IMR-90 (cell line): ENCODE results near the gene GRIK5. TPM values are rescaled to one million over a fixed set of nuclear protein-coding genes. Genes with fewer than 3 reads are reported as not detected.

Experiments used
- ATAC-seq: fragments of 200-7000 bp; cut with Tn5 transposase; 2 replicates; pipeline ENCODE4 v1.9.1; 2020; ENCODE audit warnings: low read depth, mild to moderate bottlenecking, moderate library complexity
- BruUV-seq: library from RNA; stranded (reverse); fragments of 400-500 nt; replicated peaks from 2 replicates; lab custom pipeline; 2021; lab: Mats Ljungman, UMichigan
- CTCF ChIA-PET: fragments of 300-600 bp; formaldehyde crosslinking; extraction: SDS; loops from one replicate; lab custom pipeline; 2021; ENCODE audit warnings: antibody characterized with exemption; lab: Yijun Ruan, JAX
- POLR2A ChIA-PET: fragments of 300-600 bp; sonication (Branson Sonifier 250); formaldehyde crosslinking; loops from one replicate; lab custom pipeline; 2022; ENCODE audit warnings: antibody characterized with exemption; ENCODE audit not compliant: unreplicated experiment; lab: Charles Lee
- DNase-seq: peaks from one replicate; pipeline ENCODE4 v3.0.0; 2013
- H2AFZ ChIP-seq: replicated peaks from 2 replicates; pipeline ENCODE3; 2013; ENCODE audit warnings: low read length, mild to moderate bottlenecking; ENCODE audit not compliant: poor library complexity
- H2AK5ac ChIP-seq: 2 replicates; pipeline ENCODE4 v1.6.1; 2013; ENCODE audit warnings: low read depth, low read length, inconsistent platforms
- H2AK9ac ChIP-seq: replicated peaks from 2 replicates; pipeline ENCODE3; 2013; ENCODE audit warnings: mild to moderate bottlenecking, low read depth, low read length, moderate library complexity; ENCODE audit not compliant: poor library complexity
- H2BK120ac ChIP-seq: 2 replicates; pipeline ENCODE4 v1.6.1; 2013; ENCODE audit warnings: low read depth, low read length, inconsistent platforms
- H2BK15ac ChIP-seq: 3 replicates; pipeline ENCODE4 v1.6.1; 2013; ENCODE audit warnings: low read depth, low read length, inconsistent platforms
- H2BK20ac ChIP-seq: 2 replicates; pipeline ENCODE4 v1.6.1; 2013; ENCODE audit warnings: low read depth, mild to moderate bottlenecking, inconsistent platforms, low read length, moderate library complexity
- H2BK5ac ChIP-seq: 2 replicates; pipeline ENCODE4 v1.6.1; 2013; ENCODE audit warnings: mild to moderate bottlenecking, low read depth, low read length, inconsistent platforms; ENCODE audit not compliant: poor library complexity, severe bottlenecking
- H3K14ac ChIP-seq: replicated peaks from 2 replicates; pipeline ENCODE4 v1.6.1; 2013; ENCODE audit warnings: low read depth, low read length, inconsistent platforms
- H3K18ac ChIP-seq: 2 replicates; pipeline ENCODE4 v1.6.1; 2013; ENCODE audit warnings: low read depth, low read length, control low read depth
- H3K23ac ChIP-seq: 2 replicates; pipeline ENCODE4 v1.6.1; 2013; ENCODE audit warnings: low read depth, low read length, inconsistent platforms
- H3K27ac ChIP-seq: 2 replicates; pipeline ENCODE4 v1.5.1; 2013; ENCODE audit warnings: mild to moderate bottlenecking, control low read depth, low read length; ENCODE audit not compliant: insufficient read depth
- H3K27me3 ChIP-seq: 2 replicates; pipeline ENCODE4 v1.6.1; 2013; ENCODE audit warnings: low read length; ENCODE audit not compliant: control insufficient read depth, insufficient read depth
- H3K36me3 ChIP-seq: 2 replicates; pipeline ENCODE4 v1.6.1; 2013; ENCODE audit warnings: low read length, mixed read lengths; ENCODE audit not compliant: control insufficient read depth, insufficient read depth
- H3K4ac ChIP-seq: 2 replicates; pipeline ENCODE4 v1.6.1; 2013; ENCODE audit warnings: low read depth, low read length, inconsistent platforms
- H3K4me1 ChIP-seq: 2 replicates; pipeline ENCODE4 v1.6.1; 2013; ENCODE audit warnings: low read length, mixed read lengths; ENCODE audit not compliant: control insufficient read depth, insufficient read depth
- H3K4me2 ChIP-seq: 2 replicates; pipeline ENCODE4 v1.6.1; 2013; ENCODE audit warnings: low read depth, mild to moderate bottlenecking, control low read depth, low read length, moderate library complexity
- H3K4me3 ChIP-seq: 2 replicates; pipeline ENCODE4 v1.5.1; 2013; ENCODE audit warnings: low read depth, mild to moderate bottlenecking, control low read depth, low read length, moderate library complexity; ENCODE audit not compliant: insufficient read depth
- H3K56ac ChIP-seq: 2 replicates; pipeline ENCODE4 v1.6.1; 2013; ENCODE audit warnings: low read length, inconsistent platforms; ENCODE audit not compliant: insufficient read depth; ENCODE audit errors: extremely low read depth
- H3K79me1 ChIP-seq, 2 experiments: 2 replicates each; pipeline ENCODE4 v1.6.1; 2013; ENCODE audit warnings: low read length in 2 of 2, inconsistent platforms in 1 of 2, low read depth in 1 of 2
- H3K9ac ChIP-seq: 2 replicates; pipeline ENCODE4 v1.6.1; 2013; ENCODE audit warnings: low read depth, low read length, control low read depth
- H3K9me1 ChIP-seq: 2 replicates; pipeline ENCODE4 v1.6.1; 2013; ENCODE audit warnings: low read length, inconsistent platforms; ENCODE audit not compliant: insufficient read depth
- H3K9me3 ChIP-seq: 2 replicates; pipeline ENCODE4 v1.6.1; 2013; ENCODE audit warnings: low read length; ENCODE audit not compliant: control insufficient read depth, insufficient read depth
- H4K20me1 ChIP-seq: 2 replicates; pipeline ENCODE4 v1.6.1; 2013; ENCODE audit warnings: low read length, inconsistent platforms; ENCODE audit not compliant: insufficient read depth
- H4K5ac ChIP-seq: 2 replicates; pipeline ENCODE4 v1.6.1; 2013; ENCODE audit warnings: mild to moderate bottlenecking, low read depth, low read length, control low read depth
- H4K8ac ChIP-seq, 2 experiments: 2 replicates each; pipeline ENCODE4 v1.6.1; 2013; ENCODE audit warnings: low read depth in 2 of 2, low read length in 2 of 2, control low read depth in 1 of 2, inconsistent platforms in 1 of 2
- H4K91ac ChIP-seq: 2 replicates; pipeline ENCODE4 v1.6.1; 2013; ENCODE audit warnings: low read depth, low read length, inconsistent platforms; ENCODE audit not compliant: insufficient read depth
- BHLHE40 ChIP-seq: fragments of 150-350 bp; IDR thresholded peaks from 2 replicates; pipeline ENCODE4 v1.6.1; 2016; ENCODE audit warnings: mild to moderate bottlenecking, low read depth, low read length
- CEBPB ChIP-seq: IDR thresholded peaks from 2 replicates; pipeline ENCODE4 v1.6.1; 2012; ENCODE audit warnings: low read depth, low read length, improper control_type of control experiment
- CHD1 ChIP-seq: IDR thresholded peaks from 2 replicates; pipeline ENCODE4 v1.6.1; 2012; ENCODE audit warnings: low read depth, low read length, improper control_type of control experiment
- ELK1 ChIP-seq: fragments of 150-350 bp; IDR thresholded peaks from 2 replicates; pipeline ENCODE4 v1.6.1; 2016; ENCODE audit warnings: low read depth, mild to moderate bottlenecking, low read length, moderate library complexity, borderline replicate concordance
- FOS ChIP-seq: fragments of 150-350 bp; IDR thresholded peaks from 2 replicates; pipeline ENCODE4 v1.6.1; 2016; ENCODE audit warnings: low read depth, low read length
- MAFK ChIP-seq: IDR thresholded peaks from 2 replicates; pipeline ENCODE4 v1.6.1; 2012; ENCODE audit warnings: low read depth, low read length, improper control_type of control experiment
- MAZ ChIP-seq: IDR thresholded peaks from 2 replicates; pipeline ENCODE4 v1.6.1; 2012; ENCODE audit warnings: low read depth, mild to moderate bottlenecking, low read length, improper control_type of control experiment, moderate library complexity, borderline replicate concordance
- MXI1 ChIP-seq: IDR thresholded peaks from 2 replicates; pipeline ENCODE4 v1.6.1; 2012; ENCODE audit warnings: low read depth, mild to moderate bottlenecking, low read length, moderate library complexity, borderline replicate concordance
- NFE2L2 ChIP-seq: fragments of 150-350 bp; IDR thresholded peaks from 2 replicates; pipeline ENCODE4 v1.6.1; 2016; ENCODE audit warnings: low read depth, mild to moderate bottlenecking, low read length
- POLR2A ChIP-seq: IDR thresholded peaks from 2 replicates; pipeline ENCODE4 v1.6.1; 2012; ENCODE audit warnings: mild to moderate bottlenecking, low read depth, low read length
- RAD21 ChIP-seq: IDR thresholded peaks from 2 replicates; pipeline ENCODE4 v1.6.1; 2012; ENCODE audit warnings: low read length, improper control_type of control experiment
- RCOR1 ChIP-seq: IDR thresholded peaks from 2 replicates; pipeline ENCODE4 v1.6.1; 2012; ENCODE audit warnings: mild to moderate bottlenecking, low read length, improper control_type of control experiment; ENCODE audit not compliant: insufficient replicate concordance
- RFX5 ChIP-seq: IDR thresholded peaks from 2 replicates; pipeline ENCODE4 v1.8.0; 2012; ENCODE audit warnings: low read depth, mild to moderate bottlenecking, low read length, moderate library complexity
- SMC3 ChIP-seq: fragments of 150-350 bp; IDR thresholded peaks from 2 replicates; pipeline ENCODE4 v1.6.1; 2016; ENCODE audit warnings: low read depth, mild to moderate bottlenecking, antibody characterized with exemption, low read length, moderate library complexity
- WGBS, 2 experiments: methylation state at CpG; one replicate each; pipeline versions ENCODE4 v1.1.5 to v1.1.7; 2013; ENCODE audit warnings: missing lambda C conversion rate in 2 of 2; ENCODE audit not compliant: insufficient read length in 1 of 2; ENCODE audit errors: extremely low coverage in 2 of 2; 5-methylcytosine and 5-hydroxymethylcytosine counted together
- dilution Hi-C: fragments of 300-500 bp; cut with HindIII; formaldehyde crosslinking; loops from one replicate; pipeline ENCODE4 v1.14.3; 2018; ENCODE audit warnings: low sequenced_read_pairs; ENCODE audit not compliant: unreplicated experiment
- in situ Hi-C: fragments of 300-500 bp; cut with MboI; formaldehyde crosslinking; loops from 3 replicates; pipeline ENCODE4 v1.14.3; 2019; ENCODE audit warnings: low sequenced_read_pairs, inconsistent platforms, mixed read lengths
- intact Hi-C: fragments of 100-400 bp; cut with micrococcal nuclease; formaldehyde crosslinking; loops from 2 replicates; pipeline ENCODE4 v1.10.0; 2022
- polyA plus RNA-seq, 3 experiments: library from polyadenylated mRNA; depleted of rRNA; stranded (reverse); fragments of >200 nt; gene quantifications; 2 replicates each; pipeline ENCODE4 v1.2.3, GENCODE V29; 2012; ENCODE audit warnings: low replicate concordance in 1 of 3
- total RNA-seq: library from RNA; depleted of rRNA; stranded (reverse); fragments of >200 nt; gene quantifications from 2 replicates; pipeline ENCODE4 v1.2.3, GENCODE V29; 2012
- TF ChIP-seq, protein P1 (sequence below): fragments of 150-350 bp; IDR thresholded peaks from 2 replicates; pipeline ENCODE4 v1.6.1; 2017; ENCODE audit warnings: mild to moderate bottlenecking, antibody characterized with exemption, low read length, low read depth
- TF ChIP-seq, protein P2 (sequence below): conservative IDR thresholded peaks from 2 replicates; pipeline ENCODE4 v1.5.1; 2012; ENCODE audit warnings: mild to moderate bottlenecking, low read depth, low read length, improper control_type of control experiment

Gene GRIK5
- total and polyA plus RNA-seq, 2 of the 4 experiments (the other 2 are of a cell fraction) = 0.10 TPM; not detected in 1

DNA sequence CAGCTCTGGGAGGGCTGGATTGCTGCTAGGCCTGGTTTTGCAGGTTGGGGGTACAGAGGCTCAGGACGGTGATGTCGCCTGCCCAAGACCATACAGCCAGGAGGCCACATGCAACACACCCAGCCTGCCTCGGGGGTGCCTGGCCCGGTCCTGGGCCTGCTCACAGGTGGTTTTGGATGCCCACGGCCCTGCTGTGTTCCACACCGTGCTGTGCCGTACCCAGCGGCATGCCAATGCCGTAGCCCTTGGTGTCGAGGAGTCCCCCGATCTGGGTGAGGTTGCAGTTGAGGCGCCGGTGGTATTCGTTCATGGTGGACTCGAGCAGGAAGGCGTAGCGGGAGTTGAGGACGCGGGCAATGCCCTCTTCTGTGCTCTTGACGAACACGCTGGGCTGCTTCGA is 64.5 kb downstream of the GRIK5 start:
- no peak overlapping the region for H4K8ac ChIP-seq
- POLR2A ChIA-PET = no interaction called here
- no peak overlapping the region for H3K23ac ChIP-seq
- H3K56ac ChIP-seq = no peak overlapping the region
- H4K91ac ChIP-seq = no peak overlapping the region
- no peak overlapping the region for H3K4me2 ChIP-seq
- peaks cover 43% of the 10 kb centered on the region for H3K27me3 ChIP-seq
- H3K4ac ChIP-seq = no peak overlapping the region
- H3K36me3 ChIP-seq = no peaks in the 10 kb centered on the region
- H3K79me1 ChIP-seq = no peaks in the 10 kb centered on the region
- no peak overlapping the region for H2BK15ac ChIP-seq
- H3K9me3 ChIP-seq = no peaks in the 10 kb centered on the region
- CTCF ChIA-PET = interaction anchor here (1.1 kb wide), 1 partner anchor 29 kb away, joined by 3 read pairs; no protein-coding TSS in a partner anchor
- no peak overlapping the region for H3K18ac ChIP-seq
- dilution Hi-C loops (no loop called here), in situ Hi-C loops (no loop called here), intact Hi-C loops (no loop called here)
- TF ChIP-seq SMC3 = no peak
- no peak for TF ChIP-seq NFE2L2
- TF ChIP-seq MAFK = no peak
- no peak for TF ChIP-seq RCOR1
- TF ChIP-seq, protein P1, sequence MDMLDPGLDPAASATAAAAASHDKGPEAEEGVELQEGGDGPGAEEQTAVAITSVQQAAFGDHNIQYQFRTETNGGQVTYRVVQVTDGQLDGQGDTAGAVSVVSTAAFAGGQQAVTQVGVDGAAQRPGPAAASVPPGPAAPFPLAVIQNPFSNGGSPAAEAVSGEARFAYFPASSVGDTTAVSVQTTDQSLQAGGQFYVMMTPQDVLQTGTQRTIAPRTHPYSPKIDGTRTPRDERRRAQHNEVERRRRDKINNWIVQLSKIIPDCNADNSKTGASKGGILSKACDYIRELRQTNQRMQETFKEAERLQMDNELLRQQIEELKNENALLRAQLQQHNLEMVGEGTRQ = no peak
- no peak for TF ChIP-seq CHD1
- TF ChIP-seq, protein P2, sequence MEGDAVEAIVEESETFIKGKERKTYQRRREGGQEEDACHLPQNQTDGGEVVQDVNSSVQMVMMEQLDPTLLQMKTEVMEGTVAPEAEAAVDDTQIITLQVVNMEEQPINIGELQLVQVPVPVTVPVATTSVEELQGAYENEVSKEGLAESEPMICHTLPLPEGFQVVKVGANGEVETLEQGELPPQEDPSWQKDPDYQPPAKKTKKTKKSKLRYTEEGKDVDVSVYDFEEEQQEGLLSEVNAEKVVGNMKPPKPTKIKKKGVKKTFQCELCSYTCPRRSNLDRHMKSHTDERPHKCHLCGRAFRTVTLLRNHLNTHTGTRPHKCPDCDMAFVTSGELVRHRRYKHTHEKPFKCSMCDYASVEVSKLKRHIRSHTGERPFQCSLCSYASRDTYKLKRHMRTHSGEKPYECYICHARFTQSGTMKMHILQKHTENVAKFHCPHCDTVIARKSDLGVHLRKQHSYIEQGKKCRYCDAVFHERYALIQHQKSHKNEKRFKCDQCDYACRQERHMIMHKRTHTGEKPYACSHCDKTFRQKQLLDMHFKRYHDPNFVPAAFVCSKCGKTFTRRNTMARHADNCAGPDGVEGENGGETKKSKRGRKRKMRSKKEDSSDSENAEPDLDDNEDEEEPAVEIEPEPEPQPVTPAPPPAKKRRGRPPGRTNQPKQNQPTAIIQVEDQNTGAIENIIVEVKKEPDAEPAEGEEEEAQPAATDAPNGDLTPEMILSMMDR = no peak
- TF ChIP-seq RAD21 = no peak
- TF ChIP-seq BHLHE40 = no peak
- TF ChIP-seq POLR2A = no peak
- TF ChIP-seq MAZ = no peak
- no peak for TF ChIP-seq CEBPB
- no peak for TF ChIP-seq ELK1
- no peak for TF ChIP-seq FOS
- no peak for TF ChIP-seq MXI1
- TF ChIP-seq RFX5 = no peak
- no peaks in the 10 kb centered on the region for H3K4me1 ChIP-seq
- H3K14ac ChIP-seq = no peak overlapping the region
- peaks cover 2% of the 10 kb centered on the region; the same call in 1 of the 2 replicates for H3K9me1 ChIP-seq
- no peak overlapping the region for H4K5ac ChIP-seq
- H2AK9ac ChIP-seq = no peak overlapping the region
- H2BK5ac ChIP-seq = no peak overlapping the region
- WGBS, 2 experiments = 75% methylated on average over 10 of the region's 22 CpGs; no CpG with 5 or more reads in 1 of the 2 experiments
- DNase-seq = no peak
- H2AK5ac ChIP-seq = no peak overlapping the region
- no peak overlapping the region for H2BK120ac ChIP-seq
- no peak overlapping the region for H2AFZ ChIP-seq
- ATAC-seq = no peak
- H3K4me3 ChIP-seq = no peak overlapping the region
- H3K27ac ChIP-seq = no peak overlapping the region
- no peak overlapping the region for H3K9ac ChIP-seq
- no peak overlapping the region for H2BK20ac ChIP-seq
- BruUV-seq = no TSS peak
- H4K20me1 ChIP-seq = no peaks in the 10 kb centered on the region; the same call in 1 of the 2 replicates
